Mesendoderm (in vitro differentiated cells): ENCODE measurements around the gene DCUN1D5.

ENCODE experiments used
- DNase-seq: peaks from one replicate; pipeline ENCODE4 v3.0.0; 2013
- H2AK5ac ChIP-seq: 2 replicates; pipeline ENCODE4 v1.6.1; 2013; ENCODE audit warnings: low read length, inconsistent platforms
- H2BK120ac ChIP-seq: 2 replicates; pipeline ENCODE4 v1.6.1; 2013; ENCODE audit warnings: low read depth, mild to moderate bottlenecking, low read length, moderate library complexity, mixed read lengths
- H2BK15ac ChIP-seq: replicated peaks from 2 replicates; pipeline ENCODE4 v1.6.1; 2013; ENCODE audit warnings: low read depth, mild to moderate bottlenecking, moderate library complexity
- H2BK5ac ChIP-seq: 2 replicates; pipeline ENCODE4 v1.6.1; 2013; ENCODE audit warnings: low read length, inconsistent platforms
- H3K18ac ChIP-seq: 2 replicates; pipeline ENCODE4 v1.6.1; 2013; ENCODE audit warnings: mild to moderate bottlenecking, low read length, mixed read lengths
- H3K23ac ChIP-seq: one replicate; pipeline ENCODE4 v1.6.1; 2013; ENCODE audit warnings: low read length
- H3K27ac ChIP-seq: 2 replicates; pipeline ENCODE4 v1.5.1; 2013; ENCODE audit warnings: low read depth, mild to moderate bottlenecking, inconsistent platforms, low read length, moderate library complexity
- H3K27me3 ChIP-seq: 2 replicates; pipeline ENCODE4 v1.6.1; 2013; ENCODE audit warnings: low read length, control low read depth, mild to moderate bottlenecking, inconsistent platforms; ENCODE audit not compliant: insufficient read depth, poor library complexity
- H3K36me3 ChIP-seq: 2 replicates; pipeline ENCODE4 v1.6.1; 2013; ENCODE audit warnings: low read length, inconsistent platforms; ENCODE audit not compliant: control insufficient read depth, insufficient read depth
- H3K4ac ChIP-seq: one replicate; pipeline ENCODE4 v1.6.1; 2013; ENCODE audit warnings: low read depth, mild to moderate bottlenecking, low read length, moderate library complexity
- H3K4me1 ChIP-seq: 2 replicates; pipeline ENCODE4 v1.6.1; 2013; ENCODE audit warnings: low read depth, low read length, inconsistent platforms; ENCODE audit not compliant: control insufficient read depth
- H3K4me2 ChIP-seq: 2 replicates; pipeline ENCODE4 v1.6.1; 2013; ENCODE audit warnings: low read length
- H3K4me3 ChIP-seq: 2 replicates; pipeline ENCODE4 v1.5.1; 2013; ENCODE audit warnings: mild to moderate bottlenecking, low read length
- H3K56ac ChIP-seq: one replicate; pipeline ENCODE4 v1.6.1; 2013; ENCODE audit warnings: low read length
- H3K79me1 ChIP-seq: 2 replicates; pipeline ENCODE4 v1.6.1; 2013; ENCODE audit warnings: low read length, inconsistent platforms
- H3K79me2 ChIP-seq: 2 replicates; pipeline ENCODE4 v1.6.1; 2013; ENCODE audit warnings: mild to moderate bottlenecking, low read length; ENCODE audit not compliant: control insufficient read depth, insufficient read depth
- H3K9ac ChIP-seq: 2 replicates; pipeline ENCODE4 v1.6.1; 2013; ENCODE audit warnings: low read length, inconsistent platforms
- H4K5ac ChIP-seq: one replicate; pipeline ENCODE4 v1.6.1; 2013; ENCODE audit warnings: low read length
- H4K8ac ChIP-seq: one replicate; pipeline ENCODE4 v1.6.1; 2013; ENCODE audit warnings: low read depth, mild to moderate bottlenecking, control low read depth, low read length, moderate library complexity
- WGBS: extraction: QIAGEN DNeasy Blood & Tissue Kit; methylation state at CpG from one replicate; pipeline ENCODE4 v1.1.7; 2013; ENCODE audit warnings: low lambda C conversion rate, missing lambda C conversion rate; ENCODE audit not compliant: insufficient coverage; ENCODE audit errors: extremely low coverage; 5-methylcytosine and 5-hydroxymethylcytosine counted together

DCUN1D5 gene

DNA sequence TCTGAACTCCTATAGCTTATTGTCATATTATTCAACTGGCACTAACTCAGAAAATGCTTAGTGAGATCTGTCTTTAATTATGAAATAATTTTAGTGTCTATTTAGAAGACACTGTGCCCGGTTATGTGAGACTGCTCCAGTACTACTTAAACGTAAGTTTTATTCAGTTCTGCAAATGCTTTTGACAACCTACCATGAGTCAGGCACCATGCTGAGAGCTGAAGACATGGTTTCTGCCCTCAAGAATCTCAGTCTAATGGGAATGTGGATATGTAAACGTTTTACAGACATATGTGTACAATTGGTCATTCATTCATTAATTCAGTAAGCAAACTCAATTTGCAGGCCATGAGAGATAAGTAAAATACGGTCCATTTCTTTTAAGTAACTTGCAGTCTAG lies 40.0 kb downstream of the DCUN1D5 start:
- no peak for DNase-seq
- H3K4ac ChIP-seq: no peak overlapping the region
- no peaks in the 10 kb centered on the region for H3K36me3 ChIP-seq
- H2BK120ac ChIP-seq: no peak overlapping the region
- no peak overlapping the region for H3K56ac ChIP-seq
- no peak overlapping the region for H2BK15ac ChIP-seq
- H3K27ac ChIP-seq: no peak overlapping the region
- H3K4me2 ChIP-seq: no peak overlapping the region
- H3K23ac ChIP-seq: no peak overlapping the region
- H4K5ac ChIP-seq: no peak overlapping the region
- H2BK5ac ChIP-seq: no peak overlapping the region
- WGBS: no CpG with 5 or more reads among the region's 4 CpGs
- no peaks in the 10 kb centered on the region for H3K79me2 ChIP-seq
- H3K4me1 ChIP-seq: no peaks in the 10 kb centered on the region
- H3K79me1 ChIP-seq: no peaks in the 10 kb centered on the region
- no peak overlapping the region for H3K9ac ChIP-seq
- no peak overlapping the region for H3K4me3 ChIP-seq
- H3K27me3 ChIP-seq: no peaks in the 10 kb centered on the region
- H2AK5ac ChIP-seq: no peak overlapping the region
- H4K8ac ChIP-seq: no peak overlapping the region
- H3K18ac ChIP-seq: no peak overlapping the region

DNA sequence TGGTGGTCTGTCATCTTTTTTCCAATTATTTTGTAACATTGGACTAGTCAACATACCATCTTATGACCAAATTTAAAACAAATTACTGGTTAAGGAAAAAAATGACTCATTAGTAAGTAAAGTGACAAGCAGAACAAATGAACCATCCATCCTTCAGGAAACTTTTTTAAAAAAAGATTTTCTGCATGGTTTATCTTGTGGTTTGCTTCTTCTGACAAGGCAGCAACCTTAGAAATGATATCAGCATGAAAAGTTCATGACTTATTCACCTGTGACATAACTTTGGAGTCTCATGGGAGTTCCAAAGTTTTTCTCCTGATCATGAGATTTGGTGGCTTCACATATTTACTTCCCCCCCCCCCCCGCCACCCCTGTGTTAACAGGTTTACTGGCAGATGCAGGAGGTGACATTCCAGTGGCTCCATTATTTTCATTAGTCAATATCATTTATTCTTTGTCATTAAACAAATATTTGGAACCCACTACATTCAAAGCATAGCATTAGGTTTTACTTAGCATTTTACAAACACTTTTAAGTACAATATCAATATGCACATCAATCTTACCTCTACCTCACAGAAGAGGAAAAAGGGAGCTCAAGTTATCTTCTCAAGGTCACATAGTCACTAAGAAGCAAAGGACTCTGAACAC lies 40.7 kb downstream of the DCUN1D5 start:
- no peak for DNase-seq
- no peak overlapping the region for H3K4me2 ChIP-seq
- H3K18ac ChIP-seq: no peak overlapping the region
- WGBS: no CpG with 5 or more reads among the region's 1 CpG
- no peak overlapping the region for H3K27ac ChIP-seq
- no peaks in the 10 kb centered on the region for H3K79me1 ChIP-seq
- H4K5ac ChIP-seq: no peak overlapping the region
- no peaks in the 10 kb centered on the region for H3K27me3 ChIP-seq
- no peak overlapping the region for H3K56ac ChIP-seq
- H3K4me3 ChIP-seq: no peak overlapping the region
- no peak overlapping the region for H2BK5ac ChIP-seq
- no peak overlapping the region for H4K8ac ChIP-seq
- H3K4me1 ChIP-seq: no peaks in the 10 kb centered on the region
- H2BK120ac ChIP-seq: no peak overlapping the region
- no peaks in the 10 kb centered on the region for H3K79me2 ChIP-seq
- no peak overlapping the region for H3K4ac ChIP-seq
- H3K36me3 ChIP-seq: no peaks in the 10 kb centered on the region
- H3K9ac ChIP-seq: no peak overlapping the region
- no peak overlapping the region for H2AK5ac ChIP-seq
- H3K23ac ChIP-seq: no peak overlapping the region
- H2BK15ac ChIP-seq: no peak overlapping the region

DNA sequence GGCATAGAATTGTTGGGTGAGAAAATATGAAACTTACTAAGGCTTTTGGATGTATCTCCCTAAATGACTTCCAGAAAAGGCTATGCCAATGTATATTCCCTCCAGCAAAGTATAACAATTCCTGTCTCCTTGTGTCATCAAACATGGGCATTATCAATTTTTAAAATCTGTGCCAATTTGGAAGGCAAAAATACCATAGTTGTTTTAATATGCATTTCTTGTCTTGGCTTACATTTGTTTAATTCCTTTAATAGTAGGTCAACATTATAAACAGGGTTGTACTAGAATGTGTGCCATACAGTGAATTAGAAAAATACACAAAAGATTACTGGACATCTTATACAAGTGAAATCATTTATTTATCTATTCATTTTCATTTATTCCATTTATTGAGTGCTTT lies 41.6 kb downstream of the DCUN1D5 start:
- H3K27me3 ChIP-seq: no peaks in the 10 kb centered on the region
- H2BK120ac ChIP-seq: no peak overlapping the region
- no peak overlapping the region for H3K56ac ChIP-seq
- H3K79me1 ChIP-seq: no peaks in the 10 kb centered on the region
- no peak overlapping the region for H3K18ac ChIP-seq
- H4K8ac ChIP-seq: no peak overlapping the region
- no peak overlapping the region for H2BK15ac ChIP-seq
- H2BK5ac ChIP-seq: no peak overlapping the region
- H3K36me3 ChIP-seq: no peaks in the 10 kb centered on the region
- no peak overlapping the region for H3K4ac ChIP-seq
- no peak overlapping the region for H2AK5ac ChIP-seq
- H4K5ac ChIP-seq: no peak overlapping the region
- H3K9ac ChIP-seq: no peak overlapping the region
- no peak overlapping the region for H3K23ac ChIP-seq
- no peaks in the 10 kb centered on the region for H3K4me1 ChIP-seq
- no peak overlapping the region for H3K4me3 ChIP-seq
- no peaks in the 10 kb centered on the region for H3K79me2 ChIP-seq
- H3K27ac ChIP-seq: no peak overlapping the region
- no peak for DNase-seq
- no peak overlapping the region for H3K4me2 ChIP-seq

DNA sequence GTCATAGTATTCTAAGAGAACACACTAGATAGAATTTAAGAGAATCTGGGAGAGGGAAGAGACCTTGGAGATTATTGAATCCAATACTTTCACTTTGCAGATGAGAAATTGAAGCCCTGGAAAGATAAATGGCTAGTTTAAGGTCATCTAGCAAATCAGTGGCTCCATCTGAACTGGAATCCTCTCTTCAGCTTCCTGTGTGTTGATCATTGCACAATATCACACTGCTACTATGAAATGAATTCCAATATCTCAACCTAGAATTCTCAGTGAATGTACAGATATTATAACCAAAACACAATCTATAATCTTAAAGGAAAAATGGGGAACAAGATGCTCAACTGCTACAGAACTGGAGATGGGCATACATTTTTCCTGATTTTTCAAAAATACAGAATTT lies 44.1 kb downstream of the DCUN1D5 start:
- Histone ChIP-seq H3K4me1 (no peaks in the 10 kb centered on the region), H2BK15ac (no peak overlapping the region), H2BK120ac (no peak overlapping the region), H3K36me3 (no peaks in the 10 kb centered on the region), H3K23ac (no peak overlapping the region), H3K56ac (no peak overlapping the region), H3K27ac (no peak overlapping the region), H3K27me3 (no peaks in the 10 kb centered on the region), H3K4me3 (no peak overlapping the region), H4K8ac (no peak overlapping the region), H2AK5ac (no peak overlapping the region), H3K9ac (no peak overlapping the region), H3K79me2 (no peaks in the 10 kb centered on the region), H2BK5ac (no peak overlapping the region), H3K18ac (no peak overlapping the region), H3K4ac (no peak overlapping the region), H3K79me1 (no peaks in the 10 kb centered on the region), H3K4me2 (no peak overlapping the region), H4K5ac (no peak overlapping the region)
- no peak for DNase-seq

DNA sequence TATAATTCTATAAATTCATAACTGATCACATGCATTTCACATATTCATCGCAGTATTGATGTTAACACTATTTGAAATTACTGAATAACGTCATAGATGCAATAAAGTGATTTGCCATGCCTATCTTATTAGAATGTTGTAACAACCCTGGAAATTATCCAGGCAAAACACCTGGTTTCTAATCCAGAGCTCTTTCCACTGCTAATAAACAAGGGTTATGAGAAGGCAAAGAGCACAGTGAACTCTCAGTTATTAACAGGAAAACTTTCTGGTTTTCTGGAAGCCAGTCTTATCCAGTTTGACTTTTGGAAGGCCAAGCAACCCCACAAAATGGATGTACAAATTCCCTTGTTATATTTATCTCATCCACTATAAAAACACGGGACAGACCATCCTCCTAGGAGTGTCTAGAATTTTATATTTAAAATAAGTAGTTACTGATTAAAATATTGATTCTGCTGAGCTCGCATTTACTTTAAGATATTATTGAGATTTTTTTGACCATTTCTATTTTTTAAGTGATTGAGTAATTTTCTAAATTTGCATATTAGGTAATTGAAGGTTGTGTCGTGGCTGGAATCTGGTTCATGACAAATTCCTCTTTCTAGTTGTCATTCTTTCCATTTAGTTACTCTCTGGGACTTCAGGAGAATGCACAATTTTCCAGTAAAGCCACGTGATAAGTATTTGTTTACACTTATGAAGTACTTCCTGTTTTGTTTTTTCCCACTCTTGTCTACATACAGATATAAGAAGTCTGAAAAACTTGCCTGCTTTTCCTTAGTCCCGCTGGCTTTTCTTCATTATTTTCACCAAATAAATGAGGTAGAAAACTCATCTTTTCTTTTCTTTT lies 47.9 kb downstream of the DCUN1D5 start:
- Histone ChIP-seq H2BK120ac (no peak overlapping the region), H2BK15ac (no peak overlapping the region), H3K23ac (no peak overlapping the region), H3K4me3 (no peak overlapping the region), H3K27ac (no peak overlapping the region), H3K4ac (no peak overlapping the region), H3K4me2 (no peak overlapping the region), H2BK5ac (no peak overlapping the region), H3K27me3 (no peaks in the 10 kb centered on the region), H3K18ac (no peak overlapping the region), H3K36me3 (no peaks in the 10 kb centered on the region), H3K56ac (no peak overlapping the region), H4K5ac (no peak overlapping the region), H4K8ac (no peak overlapping the region), H3K79me2 (no peaks in the 10 kb centered on the region), H3K9ac (no peak overlapping the region), H3K79me1 (no peaks in the 10 kb centered on the region), H3K4me1 (no peaks in the 10 kb centered on the region), H2AK5ac (no peak overlapping the region)
- no peak for DNase-seq
- 100% methylated on average over 1 of the region's 7 CpGs for WGBS

DNA sequence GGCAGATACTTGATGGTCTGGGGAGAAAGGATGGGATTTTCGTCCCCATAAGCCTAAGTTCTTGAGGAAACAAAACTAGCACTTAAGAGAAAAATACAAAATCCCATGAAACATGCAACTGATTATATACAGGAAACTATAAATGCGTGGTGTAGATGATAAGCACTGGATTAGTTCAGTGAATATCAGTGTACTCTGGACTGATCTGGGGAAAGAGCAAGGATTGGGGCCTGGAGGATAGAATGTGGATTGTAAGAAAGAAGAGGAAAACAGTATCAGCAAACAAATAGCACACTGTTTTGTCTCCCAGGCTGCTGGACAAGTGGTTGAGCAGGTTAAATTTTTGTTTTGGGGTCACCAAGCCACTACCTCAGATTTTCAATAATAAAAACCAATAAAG lies 49.8 kb downstream of the DCUN1D5 start:
- Histone ChIP-seq H3K27ac (no peak overlapping the region), H4K8ac (no peak overlapping the region), H3K79me1 (no peaks in the 10 kb centered on the region), H3K79me2 (no peaks in the 10 kb centered on the region), H2BK120ac (no peak overlapping the region), H3K56ac (no peak overlapping the region), H4K5ac (no peak overlapping the region), H2BK5ac (no peak overlapping the region), H3K27me3 (no peaks in the 10 kb centered on the region), H3K23ac (no peak overlapping the region), H2AK5ac (no peak overlapping the region), H3K36me3 (no peaks in the 10 kb centered on the region), H3K4me1 (no peaks in the 10 kb centered on the region), H2BK15ac (no peak overlapping the region), H3K4ac (no peak overlapping the region), H3K9ac (no peak overlapping the region), H3K18ac (no peak overlapping the region), H3K4me3 (no peak overlapping the region), H3K4me2 (no peak overlapping the region)
- WGBS: no CpG with 5 or more reads among the region's 2 CpGs
- DNase-seq: no peak
